ENCODE data around the gene VTI1A. TPM values are rescaled to one million over a fixed set of nuclear protein-coding genes. Genes with fewer than 3 reads are reported as not detected.

The VTI1A gene
- total and polyA plus RNA-seq, 3 donors from 2014 or later = 25.5 to 85.9 (median 63.4) TPM

DNA sequence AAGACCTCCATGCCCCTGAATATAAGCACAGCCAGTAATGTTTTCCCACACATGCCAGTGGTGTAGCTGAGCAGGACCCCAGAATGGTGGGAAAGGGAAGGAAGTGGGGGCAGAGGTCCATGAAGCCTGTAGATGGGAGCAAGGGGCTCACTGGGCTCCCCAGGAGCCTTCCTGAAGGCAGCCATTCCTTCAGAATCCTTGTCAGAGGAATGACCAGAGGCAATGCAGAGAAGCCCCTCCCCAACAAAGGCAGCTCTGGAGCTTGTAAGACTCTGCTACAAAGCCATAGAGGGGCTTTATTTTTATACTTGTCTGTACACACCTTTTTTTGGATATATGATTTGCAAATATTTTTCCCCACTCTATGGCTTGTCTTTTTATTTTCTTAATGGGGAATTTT is 338.1 kb downstream of the VTI1A start:
- Histone ChIP-seq H3K4me3 (no peak overlapping the region), H3K27me3 (no peaks in the 10 kb centered on the region), H3K36me3 (ENCODE audit: low read depth, missing control alignments) (no peaks in the 10 kb centered on the region), H3K27ac (no peak overlapping the region), H3K4me1 (no peaks in the 10 kb centered on the region), H3K9me3 (no peaks in the 10 kb centered on the region)
- intact Hi-C loops (cut with DNase I; ENCODE audit: low total_unique reads) = no loop called here
- no peak for DNase-seq
- TF ChIP-seq POLR2A (IDR thresholded peaks at IDR 0.05) = no peak
- TF ChIP-seq, protein P1, sequence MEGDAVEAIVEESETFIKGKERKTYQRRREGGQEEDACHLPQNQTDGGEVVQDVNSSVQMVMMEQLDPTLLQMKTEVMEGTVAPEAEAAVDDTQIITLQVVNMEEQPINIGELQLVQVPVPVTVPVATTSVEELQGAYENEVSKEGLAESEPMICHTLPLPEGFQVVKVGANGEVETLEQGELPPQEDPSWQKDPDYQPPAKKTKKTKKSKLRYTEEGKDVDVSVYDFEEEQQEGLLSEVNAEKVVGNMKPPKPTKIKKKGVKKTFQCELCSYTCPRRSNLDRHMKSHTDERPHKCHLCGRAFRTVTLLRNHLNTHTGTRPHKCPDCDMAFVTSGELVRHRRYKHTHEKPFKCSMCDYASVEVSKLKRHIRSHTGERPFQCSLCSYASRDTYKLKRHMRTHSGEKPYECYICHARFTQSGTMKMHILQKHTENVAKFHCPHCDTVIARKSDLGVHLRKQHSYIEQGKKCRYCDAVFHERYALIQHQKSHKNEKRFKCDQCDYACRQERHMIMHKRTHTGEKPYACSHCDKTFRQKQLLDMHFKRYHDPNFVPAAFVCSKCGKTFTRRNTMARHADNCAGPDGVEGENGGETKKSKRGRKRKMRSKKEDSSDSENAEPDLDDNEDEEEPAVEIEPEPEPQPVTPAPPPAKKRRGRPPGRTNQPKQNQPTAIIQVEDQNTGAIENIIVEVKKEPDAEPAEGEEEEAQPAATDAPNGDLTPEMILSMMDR (IDR thresholded peaks at IDR 0.05) = no peak

DNA sequence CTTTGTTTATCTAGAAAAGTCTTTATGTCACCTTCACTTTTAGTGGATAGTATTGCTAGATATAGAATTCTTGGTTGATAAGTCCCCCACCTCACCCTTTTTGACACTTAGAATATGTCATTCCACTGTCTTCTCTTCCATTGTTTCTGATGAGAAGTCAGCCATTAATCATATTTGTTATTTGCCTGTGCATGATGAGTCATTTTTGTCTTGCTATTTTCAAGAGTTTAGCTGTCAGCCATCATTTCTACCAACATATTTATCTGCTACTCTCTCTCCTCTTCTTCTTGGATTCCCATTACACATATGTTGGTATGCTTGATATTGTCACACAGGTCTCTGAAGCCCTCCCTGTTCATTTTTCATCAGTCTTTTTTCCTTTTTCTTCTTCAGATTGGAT is 342.2 kb downstream of the VTI1A start:
- Histone ChIP-seq H3K27ac (no peak overlapping the region), H3K4me1 (peaks cover 10% of the 10 kb centered on the region), H3K4me3 (no peak overlapping the region), H3K27me3 (no peaks in the 10 kb centered on the region), H3K36me3 (ENCODE audit: low read depth, missing control alignments) (no peaks in the 10 kb centered on the region), H3K9me3 (no peaks in the 10 kb centered on the region)
- intact Hi-C loops (cut with DNase I; ENCODE audit: low total_unique reads) = no loop called here
- DNase-seq = no peak
- TF ChIP-seq, protein P1 (IDR thresholded peaks at IDR 0.05) = no peak
- no peak for TF ChIP-seq POLR2A (IDR thresholded peaks at IDR 0.05)

DNA sequence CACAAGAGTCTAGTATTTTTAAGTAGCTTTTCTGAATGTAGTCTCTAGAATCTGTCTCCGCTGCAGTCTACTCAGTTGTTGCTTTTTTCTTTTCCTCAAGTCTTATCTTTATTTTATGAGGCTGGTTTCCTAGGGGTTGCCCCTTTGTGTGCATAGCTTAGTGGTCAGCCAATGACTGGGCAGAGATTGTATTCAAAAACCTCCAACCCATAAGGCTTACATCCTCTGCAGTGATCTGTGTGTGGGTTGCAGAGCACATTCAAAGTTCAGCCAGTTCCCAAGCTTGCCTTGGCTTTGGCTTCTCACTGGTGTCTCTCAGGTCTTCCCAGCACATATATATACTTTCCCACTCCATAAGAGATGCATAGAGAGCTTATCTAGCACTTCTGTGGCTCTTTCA is 343.0 kb downstream of the VTI1A start:
- no peaks in the 10 kb centered on the region for H3K36me3 ChIP-seq (ENCODE audit: low read depth, missing control alignments)
- TF ChIP-seq POLR2A (IDR thresholded peaks at IDR 0.05) = no peak
- TF ChIP-seq, protein P1 (IDR thresholded peaks at IDR 0.05) = no peak
- H3K4me1 ChIP-seq = peaks cover 10% of the 10 kb centered on the region
- no peak for DNase-seq
- no peak overlapping the region for H3K27ac ChIP-seq
- intact Hi-C loops (cut with DNase I; ENCODE audit: low total_unique reads) = no loop called here
- no peaks in the 10 kb centered on the region for H3K27me3 ChIP-seq
- no peaks in the 10 kb centered on the region for H3K9me3 ChIP-seq
- 95 to 100% methylated on average over 1 of the region's 1 CpG for whole genome bisulfite sequencing, 2 donors
- no peak overlapping the region for H3K4me3 ChIP-seq

GRCh38 chr10:112790921-112791320 is 343.9 kb downstream of the VTI1A start:
- WGBS, 2 donors = 95 to 99% methylated on average over 4 of the region's 4 CpGs
- intact Hi-C loops (cut with DNase I; ENCODE audit: low total_unique reads) = no loop called here
- no peak overlapping the region for H3K4me3 ChIP-seq

DNA sequence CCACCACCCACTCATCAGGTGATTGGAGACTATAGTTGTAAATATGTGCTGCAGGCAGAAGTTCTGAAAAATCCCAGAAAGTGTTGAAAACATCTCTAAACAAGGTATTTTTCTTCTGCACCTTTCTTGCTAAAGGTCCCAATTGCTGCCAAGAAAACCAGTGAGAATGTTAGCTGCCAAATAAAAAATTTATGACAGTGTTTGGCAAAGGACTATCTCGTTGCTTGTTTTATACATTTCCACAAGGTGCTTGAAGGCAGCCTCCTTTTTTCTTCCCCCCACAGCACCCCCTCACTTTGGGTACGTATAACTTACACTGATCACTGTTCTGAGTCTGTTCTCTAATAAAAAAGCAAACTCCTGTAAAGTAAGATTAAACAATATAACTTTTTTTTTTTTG is 344.4 kb downstream of the VTI1A start:
- Histone ChIP-seq H3K27ac (no peak overlapping the region), H3K27me3 (no peaks in the 10 kb centered on the region), H3K9me3 (no peaks in the 10 kb centered on the region), H3K4me3 (no peak overlapping the region), H3K36me3 (ENCODE audit: low read depth, missing control alignments) (no peaks in the 10 kb centered on the region), H3K4me1 (peaks cover 10% of the 10 kb centered on the region)
- 85 to 87% methylated on average over 2 of the region's 2 CpGs for WGBS, 2 donors
- no peak for DNase-seq
- TF ChIP-seq, protein P1 (IDR thresholded peaks at IDR 0.05) = no peak
- no peak for TF ChIP-seq POLR2A (IDR thresholded peaks at IDR 0.05)
- intact Hi-C loops (cut with DNase I; ENCODE audit: low total_unique reads) = no loop called here

More at GRCh38 chr10:112790921-112791320, 343.9 kb downstream of the VTI1A start:
- H3K9me3 ChIP-seq = no peaks in the 10 kb centered on the region
- TF ChIP-seq POLR2A (IDR thresholded peaks at IDR 0.05) = no peak
- TF ChIP-seq, protein P1 (IDR thresholded peaks at IDR 0.05) = no peak
- no peaks in the 10 kb centered on the region for H3K27me3 ChIP-seq
- peaks cover 10% of the 10 kb centered on the region for H3K4me1 ChIP-seq
- no peak for DNase-seq
- H3K36me3 ChIP-seq (ENCODE audit: low read depth, missing control alignments) = no peaks in the 10 kb centered on the region
- no peak overlapping the region for H3K27ac ChIP-seq
